ENCODE measurements around the gene CDK18. TPM values are rescaled to one million over a fixed set of nuclear protein-coding genes. Genes with fewer than 3 reads are reported as not detected.

The CDK18 gene
- total RNA-seq, 1 experiment from 2014 or later, result 38.5 TPM

- WGBS (ENCODE audit: extremely low coverage, insufficient read length, low lambda C conversion rate), result no CpG with 5 or more reads among the region's 2 CpGs
- H4K8ac ChIP-seq (replicated peaks; ENCODE audit: insufficient read length, low read depth, low read length), result no peak overlapping the region
- H3K18ac ChIP-seq (ENCODE audit: insufficient read length, low read depth, low read length), result no peak overlapping the region
- TF ChIP-seq CTCF (conservative IDR thresholded peaks at IDR 0.05), result no peak
- DNase-seq, result no peak
- H2BK12ac ChIP-seq (ENCODE audit: insufficient read length, low read depth, low read length), result no peak overlapping the region
- H2BK20ac ChIP-seq (ENCODE audit: low read depth, low read length, poor library complexity, severe bottlenecking), result no peak overlapping the region
- Mint-ChIP-seq H3K4me3 (no peak overlapping the region), H3K9me3 (no peaks in the 10 kb centered on the region), H3K4me1 (peaks cover 10 to 16% of the 10 kb centered on the region in 2 experiments), H3K27ac (no peak overlapping the region), H3K36me3 (ENCODE audit: insufficient read depth in 1 of 3, low read depth in 3 of 3) (no peaks in the 10 kb centered on the region), H3K27me3 (ENCODE audit: low read depth) (peaks cover 27% of the 10 kb centered on the region)
- H3K4ac ChIP-seq (ENCODE audit: low read depth, low read length), result no peak overlapping the region
- H2BK5ac ChIP-seq (ENCODE audit: insufficient read length, low read length), result no peak overlapping the region
- H3K27ac ChIP-seq (ENCODE audit: insufficient read length, low read depth, low read length), result no peak overlapping the region
- H4K5ac ChIP-seq (ENCODE audit: insufficient read length, low read depth, low read length), result no peak overlapping the region
- H2AFZ ChIP-seq (ENCODE audit: low read length), result no peak overlapping the region
- H4K20me1 ChIP-seq (ENCODE audit: control insufficient read depth, insufficient read depth, insufficient read length), result peaks cover 2% of the 10 kb centered on the region
- H3K14ac ChIP-seq (ENCODE audit: insufficient read depth, low read length), result no peak overlapping the region
- no peak overlapping the region for H2BK120ac ChIP-seq (ENCODE audit: low read depth, low read length, poor library complexity, severe bottlenecking)
- H3K4me2 ChIP-seq (ENCODE audit: insufficient read depth, insufficient read length, low read length), result no peak overlapping the region
- no peaks in the 10 kb centered on the region for H3K23me2 ChIP-seq (ENCODE audit: insufficient read length, low read depth, low read length, poor library complexity, severe bottlenecking)
- H3K9me3 ChIP-seq (ENCODE audit: control insufficient read depth, low read depth, low read length), result no peaks in the 10 kb centered on the region
- no peak overlapping the region for H3K56ac ChIP-seq (ENCODE audit: insufficient read length, low read depth, low read length)
- H3K23ac ChIP-seq (ENCODE audit: insufficient read length, low read depth, low read length), result no peak overlapping the region
- H3K9ac ChIP-seq (ENCODE audit: extremely low read depth, insufficient read length, low read length), result no peak overlapping the region
- no peak overlapping the region for H4K91ac ChIP-seq (ENCODE audit: insufficient read length, low read depth, low read length)
- H3T11ph ChIP-seq (ENCODE audit: low read length), result no peak overlapping the region
- H3K27me3 ChIP-seq (ENCODE audit: insufficient read depth, low read length), result no peaks in the 10 kb centered on the region
- H3K79me1 ChIP-seq (ENCODE audit: insufficient read depth, low read depth, low read length, poor library complexity, severe bottlenecking), result no peaks in the 10 kb centered on the region
- no peak overlapping the region for H2AK5ac ChIP-seq (ENCODE audit: insufficient read length, low read length)
- H3K4me1 ChIP-seq (ENCODE audit: insufficient read depth, low read length), result peaks cover 2% of the 10 kb centered on the region; the same call in 1 of the 2 replicates
- no peaks in the 10 kb centered on the region for H3K79me2 ChIP-seq (ENCODE audit: insufficient read depth, low read length)
- H2BK15ac ChIP-seq (ENCODE audit: low read depth, low read length), result no peak overlapping the region
These were observed 39.1 kb upstream of the CDK18 start for GRCh38 chr1:205465392-205465791.
